ENCODE results near the gene GATB. TPM values are rescaled to one million over a fixed set of nuclear protein-coding genes. Genes with fewer than 3 reads are reported as not detected.

GATB gene
- total RNA-seq (2014; rRNA removed; shearing (Covaris generic); ENCODE audit: low replicate concordance) = 11.8 and 36.6 TPM in 2 replicates

- no peaks in the 10 kb centered on the region for H3K36me3 ChIP-seq
- peak within 1 kb of the TSS; percentile 90 for H3K4me3 ChIP-seq
- H3K27me3 ChIP-seq = no peaks in the 10 kb centered on the region
- peak; percentile 93 for DNase-seq
- H3K9me3 ChIP-seq = no peaks in the 10 kb centered on the region
These were observed at the start of gene GATB for GRCh38 chr4:151760712-151761661. Gene GATB (minus strand): TSS chr4:151761007. CDS start chr4:151760982, 25 bp downstream.

DNA sequence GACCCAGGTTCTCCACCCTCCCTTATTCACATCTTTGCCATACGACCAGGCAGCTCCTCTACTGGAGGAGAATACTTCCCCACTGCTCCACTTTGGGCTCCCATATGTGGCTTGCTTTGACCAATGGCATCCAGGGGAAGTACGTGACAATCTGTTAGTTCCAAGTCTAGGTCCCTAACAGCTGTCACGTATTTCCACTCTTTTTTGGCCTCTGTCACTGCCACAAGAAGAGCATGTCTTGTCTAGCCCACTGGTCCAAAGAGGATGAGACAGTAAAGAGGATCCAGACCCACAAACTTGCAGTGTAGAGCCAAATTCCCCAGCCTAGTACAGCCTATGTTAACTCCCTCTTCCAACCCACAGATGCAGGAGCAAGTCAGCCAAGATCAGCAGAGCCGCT is 49.7 kb upstream of the GATB start:
- no peaks in the 10 kb centered on the region for H3K9me3 ChIP-seq
- no peaks in the 10 kb centered on the region for H3K36me3 ChIP-seq
- DNase-seq = no peak
- no peaks in the 10 kb centered on the region for H3K27me3 ChIP-seq
- no peak overlapping the region for H3K4me3 ChIP-seq

GRCh38 chr4:151809716-151810115 is 48.9 kb upstream of the GATB start:
- no peak overlapping the region for H3K4me3 ChIP-seq

DNA sequence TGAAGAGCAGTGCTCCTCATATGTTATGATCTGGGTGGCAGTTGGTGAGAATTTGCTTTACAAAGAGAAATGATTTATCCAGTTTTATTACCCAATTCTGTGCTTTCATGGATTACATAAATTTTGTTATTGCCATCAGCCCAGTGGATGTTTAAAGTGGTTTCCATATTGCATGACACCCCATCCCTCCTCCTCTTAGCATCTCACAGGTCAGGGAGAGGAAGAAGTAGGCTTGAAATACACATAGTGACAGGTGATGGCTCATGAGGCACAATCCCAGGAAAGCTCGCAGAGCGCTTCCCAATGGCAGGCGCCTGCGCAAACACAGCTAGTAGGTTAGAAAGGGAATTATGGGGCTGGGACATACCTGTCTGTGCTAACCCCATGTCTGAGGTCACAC is 47.7 kb upstream of the GATB start:
- no peak for DNase-seq
- Histone ChIP-seq H3K27me3 (no peaks in the 10 kb centered on the region), H3K36me3 (no peaks in the 10 kb centered on the region), H3K9me3 (no peaks in the 10 kb centered on the region), H3K4me3 (no peak overlapping the region)

More at GRCh38 chr4:151809716-151810115, 48.9 kb upstream of the GATB start:
- Histone ChIP-seq H3K36me3 (no peaks in the 10 kb centered on the region), H3K9me3 (no peaks in the 10 kb centered on the region), H3K27me3 (no peaks in the 10 kb centered on the region)
- DNase-seq = no peak

- no peak overlapping the region for H3K4me3 ChIP-seq
- no peaks in the 10 kb centered on the region for H3K36me3 ChIP-seq
- H3K27me3 ChIP-seq = no peaks in the 10 kb centered on the region
- H3K9me3 ChIP-seq = no peaks in the 10 kb centered on the region
- DNase-seq = peak; percentile 40
These were observed 47.3 kb upstream of the GATB start for GRCh38 chr4:151808120-151808529.

- H3K27me3 ChIP-seq = no peaks in the 10 kb centered on the region
- H3K36me3 ChIP-seq = no peaks in the 10 kb centered on the region
- no peaks in the 10 kb centered on the region for H3K9me3 ChIP-seq
- peak; percentile 52 for DNase-seq
- no peak overlapping the region for H3K4me3 ChIP-seq
These were observed 46.4 kb upstream of the GATB start for GRCh38 chr4:151807220-151807619.

DNA sequence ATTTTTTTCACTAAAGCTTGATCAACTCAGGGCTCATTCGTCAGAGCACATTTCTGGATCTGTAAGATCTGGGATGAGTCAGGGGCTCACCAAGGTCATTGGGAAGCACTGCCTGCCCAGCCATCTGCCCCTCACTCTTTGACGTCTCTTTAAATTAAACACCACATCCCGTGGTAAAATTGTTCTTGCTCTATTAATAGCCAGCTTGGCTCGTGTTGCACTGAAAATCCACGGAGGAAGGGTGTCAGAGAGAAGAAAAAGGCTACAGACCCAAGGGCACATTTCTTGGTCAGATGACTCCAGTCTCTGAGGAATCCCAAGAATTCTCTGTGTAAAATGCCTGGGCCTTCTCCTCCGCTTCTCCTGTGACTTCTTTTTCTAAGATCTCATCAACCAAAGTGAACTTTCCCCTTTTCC is 45.7 kb upstream of the GATB start:
- H3K4me3 ChIP-seq = no peak overlapping the region

DNA sequence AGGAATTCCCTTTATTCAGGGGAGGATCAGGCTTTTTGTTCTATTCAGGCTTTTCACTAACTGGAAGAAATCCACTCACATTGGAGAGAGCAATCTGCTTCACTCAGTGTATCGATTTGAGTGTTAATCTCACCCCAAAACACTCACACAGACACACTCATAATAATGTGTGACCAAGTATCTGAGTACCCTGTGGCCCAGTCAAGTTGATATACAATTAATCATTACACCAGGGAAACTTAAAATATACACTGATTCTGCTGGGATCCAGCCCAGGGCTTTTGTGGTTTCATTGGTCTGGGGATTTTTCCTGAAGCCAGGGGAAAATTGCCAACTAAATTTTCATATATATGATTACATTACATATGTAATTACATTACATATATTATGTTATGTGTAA is 44.0 kb upstream of the GATB start:
- no peak overlapping the region for H3K4me3 ChIP-seq
- H3K27me3 ChIP-seq = no peaks in the 10 kb centered on the region
- DNase-seq = peak; percentile 12
- H3K9me3 ChIP-seq = no peaks in the 10 kb centered on the region
- H3K36me3 ChIP-seq = no peaks in the 10 kb centered on the region

More for the DNA sequence above, 45.7 kb upstream of the GATB start:
- Histone ChIP-seq H3K36me3 (no peaks in the 10 kb centered on the region), H3K27me3 (no peaks in the 10 kb centered on the region), H3K9me3 (no peaks in the 10 kb centered on the region)
- DNase-seq = peak; percentile 77

- no peaks in the 10 kb centered on the region for H3K36me3 ChIP-seq
- H3K27me3 ChIP-seq = no peaks in the 10 kb centered on the region
- no peak overlapping the region for H3K4me3 ChIP-seq
- no peaks in the 10 kb centered on the region for H3K9me3 ChIP-seq
- no peak for DNase-seq
These were observed 43.4 kb upstream of the GATB start for GRCh38 chr4:151804086-151804630.

- H3K9me3 ChIP-seq = no peaks in the 10 kb centered on the region
- H3K27me3 ChIP-seq = no peaks in the 10 kb centered on the region
- H3K36me3 ChIP-seq = no peaks in the 10 kb centered on the region
- no peak overlapping the region for H3K4me3 ChIP-seq
- no peak for DNase-seq
These were observed 42.4 kb upstream of the GATB start for GRCh38 chr4:151803246-151803645.

GRCh38 chr4:151801547-151802516 is 41.0 kb upstream of the GATB start:
- no peaks in the 10 kb centered on the region for H3K9me3 ChIP-seq
- peak; percentile 13 for DNase-seq
- H3K36me3 ChIP-seq = no peaks in the 10 kb centered on the region
- no peak overlapping the region for H3K4me3 ChIP-seq
- no peaks in the 10 kb centered on the region for H3K27me3 ChIP-seq

GRCh38 chr4:151799417-151800012 is 38.7 kb upstream of the GATB start:
- Histone ChIP-seq H3K27me3 (no peaks in the 10 kb centered on the region), H3K4me3 (no peak overlapping the region), H3K36me3 (no peaks in the 10 kb centered on the region), H3K9me3 (no peaks in the 10 kb centered on the region)
- DNase-seq = no peak

DNA sequence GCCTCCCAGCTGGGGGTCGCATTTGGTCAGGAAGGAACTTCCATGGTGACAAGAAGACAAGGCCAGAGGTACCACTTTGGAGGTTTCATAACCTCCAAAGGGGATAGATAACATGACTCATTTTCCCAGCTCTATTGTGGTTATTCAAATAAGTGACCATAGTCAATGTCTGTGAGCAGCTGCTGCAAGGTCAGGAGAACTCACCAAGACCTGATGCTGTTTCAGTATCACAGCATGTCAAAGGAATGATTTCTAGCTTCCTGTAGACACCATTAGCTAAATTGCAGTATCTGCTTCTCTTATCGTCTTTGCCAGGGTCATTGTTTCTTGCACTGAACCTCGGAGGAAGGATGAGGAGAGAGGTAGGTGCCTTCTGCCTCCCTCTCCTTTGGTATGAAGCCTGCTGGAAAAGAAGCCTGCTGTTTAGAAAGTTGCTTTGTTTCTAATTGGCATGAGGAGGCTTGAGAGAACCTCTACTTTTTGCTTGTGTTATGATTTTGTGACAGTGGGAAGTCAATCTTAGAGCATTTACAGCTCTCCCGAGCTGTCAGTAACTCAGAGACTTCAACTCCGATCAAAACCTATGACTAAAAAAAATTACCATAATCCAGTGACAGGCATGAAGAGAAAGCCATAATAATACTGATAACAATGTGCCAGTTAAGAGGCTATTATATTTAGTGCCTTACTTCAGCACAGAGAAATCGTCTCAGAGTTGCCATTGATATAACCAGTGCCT is 38.0 kb upstream of the GATB start:
- no peaks in the 10 kb centered on the region for H3K9me3 ChIP-seq
- no peak for DNase-seq
- H3K27me3 ChIP-seq = no peaks in the 10 kb centered on the region
- no peaks in the 10 kb centered on the region for H3K36me3 ChIP-seq
- no peak overlapping the region for H3K4me3 ChIP-seq

DNA sequence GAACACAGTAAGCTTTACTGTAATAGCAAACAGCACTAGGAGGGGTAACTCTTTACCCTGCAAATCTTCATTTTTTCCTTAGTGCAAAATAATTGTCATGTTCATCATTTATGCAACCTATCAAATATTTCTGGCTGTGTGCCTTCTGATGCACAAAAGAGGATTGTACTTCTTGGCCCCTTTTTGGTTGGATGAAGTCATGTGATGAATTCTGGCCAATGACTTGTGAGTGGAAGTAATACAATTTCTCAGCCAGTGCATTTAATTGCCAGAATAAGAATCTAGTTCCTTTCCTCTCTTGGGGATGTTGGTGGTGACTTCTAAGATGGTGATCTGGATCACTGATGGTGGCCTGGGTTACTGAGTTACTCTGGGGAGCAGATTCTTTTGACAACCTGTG is 37.0 kb upstream of the GATB start:
- H3K36me3 ChIP-seq = no peaks in the 10 kb centered on the region
- no peak for DNase-seq
- no peak overlapping the region for H3K4me3 ChIP-seq
- H3K27me3 ChIP-seq = no peaks in the 10 kb centered on the region
- H3K9me3 ChIP-seq = no peaks in the 10 kb centered on the region

DNA sequence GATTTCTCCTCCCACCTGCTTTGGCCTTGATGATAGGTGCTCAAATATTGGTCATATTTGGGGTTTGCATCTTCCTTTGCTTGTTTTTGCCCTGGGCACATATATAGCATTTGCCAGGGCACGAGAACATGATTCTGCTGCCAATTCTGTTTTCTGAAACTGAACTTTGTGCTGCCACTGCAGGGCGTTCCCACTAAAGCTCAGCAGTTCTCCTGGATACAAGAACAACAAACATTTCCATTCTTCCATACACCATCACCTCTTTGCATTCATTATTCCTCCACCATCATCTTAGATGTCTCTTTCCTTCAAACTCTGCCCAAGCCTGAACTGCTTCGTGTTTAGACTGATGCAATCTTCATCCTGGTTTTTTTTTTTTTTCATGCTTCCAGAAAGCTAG is 36.3 kb upstream of the GATB start:
- no peak for DNase-seq
- Histone ChIP-seq H3K27me3 (no peaks in the 10 kb centered on the region), H3K4me3 (no peak overlapping the region), H3K9me3 (no peaks in the 10 kb centered on the region), H3K36me3 (no peaks in the 10 kb centered on the region)

- no peak for DNase-seq
- no peaks in the 10 kb centered on the region for H3K36me3 ChIP-seq
- no peaks in the 10 kb centered on the region for H3K9me3 ChIP-seq
- no peaks in the 10 kb centered on the region for H3K27me3 ChIP-seq
- no peak overlapping the region for H3K4me3 ChIP-seq
These were observed 35.3 kb upstream of the GATB start for GRCh38 chr4:151796106-151796505.

Data from MG63 (cell line).